H9 (cell line): ENCODE data around the gene TTYH2. TPM values are rescaled to one million over a fixed set of nuclear protein-coding genes. Genes with fewer than 3 reads are reported as not detected.

Source experiments
- DNase-seq: peaks from one replicate; pipeline ENCODE4 v3.0.0-alpha.2; 2017
- H2AFZ ChIP-seq: one replicate; pipeline ENCODE4 v1.6.1; 2013; ENCODE audit warnings: mild to moderate bottlenecking, low read length, control low read depth, moderate library complexity
- H2AK5ac ChIP-seq: 2 replicates; pipeline ENCODE4 v1.6.1; 2013; ENCODE audit warnings: low read length, control low read depth, mixed read lengths; ENCODE audit not compliant: insufficient read length
- H2BK120ac ChIP-seq: one replicate; pipeline ENCODE4 v1.6.1; 2013; ENCODE audit warnings: low read depth, mild to moderate bottlenecking, low read length, control low read depth, inconsistent platforms; ENCODE audit not compliant: poor library complexity, severe bottlenecking
- H2BK12ac ChIP-seq: 2 replicates; pipeline ENCODE4 v1.6.1; 2013; ENCODE audit warnings: low read length, control low read depth, mixed read lengths, low read depth; ENCODE audit not compliant: insufficient read length
- H2BK15ac ChIP-seq: 2 replicates; pipeline ENCODE4 v1.6.1; 2013; ENCODE audit warnings: low read depth, low read length, control low read depth
- H2BK20ac ChIP-seq: one replicate; pipeline ENCODE4 v1.6.1; 2013; ENCODE audit warnings: low read depth, mild to moderate bottlenecking, low read length, control low read depth, inconsistent platforms; ENCODE audit not compliant: poor library complexity, severe bottlenecking
- H2BK5ac ChIP-seq: 2 replicates; pipeline ENCODE4 v1.6.1; 2013; ENCODE audit warnings: low read length, control low read depth, mixed read lengths; ENCODE audit not compliant: insufficient read length
- H3K14ac ChIP-seq: 2 replicates; pipeline ENCODE4 v1.6.1; 2013; ENCODE audit warnings: low read length, control low read depth; ENCODE audit not compliant: insufficient read depth
- H3K18ac ChIP-seq: 2 replicates; pipeline ENCODE4 v1.6.1; 2013; ENCODE audit warnings: low read depth, mild to moderate bottlenecking, mixed read lengths, low read length, control low read depth; ENCODE audit not compliant: insufficient read length
- H3K23ac ChIP-seq: 2 replicates; pipeline ENCODE4 v1.6.1; 2013; ENCODE audit warnings: low read length, control low read depth, mixed read lengths, low read depth; ENCODE audit not compliant: insufficient read length
- H3K23me2 ChIP-seq: 2 replicates; pipeline ENCODE4 v1.6.1; 2013; ENCODE audit warnings: low read depth, mild to moderate bottlenecking, mixed read lengths, low read length, control low read depth; ENCODE audit not compliant: insufficient read length, poor library complexity, severe bottlenecking
- H3K27ac ChIP-seq: 2 replicates; pipeline ENCODE4 v1.5.1; 2013; ENCODE audit warnings: low read length, control low read depth, mixed read lengths, low read depth; ENCODE audit not compliant: insufficient read length
- H3K27me3 ChIP-seq: 2 replicates; pipeline ENCODE4 v1.6.1; 2013; ENCODE audit warnings: low read length, control low read depth, inconsistent platforms; ENCODE audit not compliant: insufficient read depth
- H3K4ac ChIP-seq: 2 replicates; pipeline ENCODE4 v1.6.1; 2013; ENCODE audit warnings: low read depth, mild to moderate bottlenecking, control low read depth, inconsistent platforms, low read length, moderate library complexity
- H3K4me1 ChIP-seq: 2 replicates; pipeline ENCODE4 v1.6.1; 2013; ENCODE audit warnings: low read length, control low read depth, inconsistent platforms; ENCODE audit not compliant: insufficient read depth
- H3K4me2 ChIP-seq: 2 replicates; pipeline ENCODE4 v1.6.1; 2013; ENCODE audit warnings: low read length, control low read depth, mixed read lengths; ENCODE audit not compliant: insufficient read length, insufficient read depth
- H3K56ac ChIP-seq: 2 replicates; pipeline ENCODE4 v1.6.1; 2013; ENCODE audit warnings: low read depth, mild to moderate bottlenecking, mixed read lengths, low read length, control low read depth; ENCODE audit not compliant: insufficient read length
- H3K79me1 ChIP-seq: 2 replicates; pipeline ENCODE4 v1.6.1; 2013; ENCODE audit warnings: low read depth, mild to moderate bottlenecking, moderate library complexity, low read length, control low read depth, inconsistent platforms; ENCODE audit not compliant: insufficient read depth, poor library complexity, severe bottlenecking
- H3K79me2 ChIP-seq: 2 replicates; pipeline ENCODE4 v1.6.1; 2013; ENCODE audit warnings: low read length, control low read depth, inconsistent platforms; ENCODE audit not compliant: insufficient read depth
- H3K9ac ChIP-seq: 2 replicates; pipeline ENCODE4 v1.6.1; 2013; ENCODE audit warnings: low read length, control low read depth, mixed read lengths; ENCODE audit not compliant: insufficient read length; ENCODE audit errors: extremely low read depth
- H3K9me3 ChIP-seq: one replicate; pipeline ENCODE4 v1.6.1; 2013; ENCODE audit warnings: low read depth, low read length, inconsistent platforms; ENCODE audit not compliant: control insufficient read depth
- H3T11ph ChIP-seq: one replicate; pipeline ENCODE4 v1.6.1; 2013; ENCODE audit warnings: mild to moderate bottlenecking, low read length, control low read depth, inconsistent platforms
- H4K20me1 ChIP-seq: one replicate; pipeline ENCODE4 v1.6.1; 2013; ENCODE audit not compliant: control insufficient read depth, insufficient read length, insufficient read depth
- H4K5ac ChIP-seq: 2 replicates; pipeline ENCODE4 v1.6.1; 2013; ENCODE audit warnings: low read depth, mild to moderate bottlenecking, mixed read lengths, low read length, control low read depth; ENCODE audit not compliant: insufficient read length
- H4K8ac ChIP-seq: replicated peaks from 2 replicates; pipeline ENCODE4 v1.6.1; 2013; ENCODE audit warnings: low read length, control low read depth, mixed read lengths, low read depth; ENCODE audit not compliant: insufficient read length
- H4K91ac ChIP-seq: 2 replicates; pipeline ENCODE4 v1.6.1; 2013; ENCODE audit warnings: low read depth, mild to moderate bottlenecking, moderate library complexity, mixed read lengths, low read length, control low read depth; ENCODE audit not compliant: insufficient read length
- H3K27ac Mint-ChIP-seq, 3 experiments: 2 replicates in 2 of 3; 3 replicates in 1 of 3; pipeline ENCODE4 v1.8.0; 2020 to 2021; ENCODE audit warnings: mixed read lengths in 3 of 3, mild to moderate bottlenecking in 1 of 3, moderate library complexity in 1 of 3
- H3K27me3 Mint-ChIP-seq: 2 replicates; pipeline ENCODE4 v1.8.0; 2021; ENCODE audit warnings: low read depth, mild to moderate bottlenecking, moderate library complexity, mixed read lengths
- H3K36me3 Mint-ChIP-seq, 3 experiments: 2 replicates in 2 of 3; 3 replicates in 1 of 3; pipeline ENCODE4 v1.8.0; 2020 to 2021; ENCODE audit warnings: low read depth in 3 of 3, mixed read lengths in 3 of 3; ENCODE audit not compliant: insufficient read depth in 1 of 3
- H3K4me1 Mint-ChIP-seq, 2 experiments: 2 replicates each; pipeline ENCODE4 v1.8.0; 2020; ENCODE audit warnings: mixed read lengths in 2 of 2
- H3K4me3 Mint-ChIP-seq, 2 experiments: 2 replicates in 1 of 2; 3 replicates in 1 of 2; pipeline ENCODE4 v1.8.0; 2020 to 2021; ENCODE audit warnings: mild to moderate bottlenecking in 2 of 2, mixed read lengths in 2 of 2, moderate library complexity in 1 of 2
- H3K9me3 Mint-ChIP-seq, 2 experiments: 2 replicates in 1 of 2; 3 replicates in 1 of 2; pipeline ENCODE4 v1.8.0; 2020; ENCODE audit warnings: mild to moderate bottlenecking in 2 of 2, mixed read lengths in 2 of 2, moderate library complexity in 1 of 2
- WGBS: extraction: QIAGEN DNeasy Blood & Tissue Kit; methylation state at CpG from one replicate; pipeline ENCODE4 v1.1.7; 2013; ENCODE audit warnings: missing lambda C conversion rate, low lambda C conversion rate, mixed read lengths; ENCODE audit not compliant: insufficient read length; ENCODE audit errors: extremely low coverage; 5-methylcytosine and 5-hydroxymethylcytosine counted together
- total RNA-seq: library from RNA; stranded (reverse); gene quantifications from 2 replicates; pipeline ENCODE4 v1.2.1, GENCODE V29; 2021
- TF ChIP-seq, protein P1 (sequence below): fragments of 200-600 bp; sonication (generic); conservative IDR thresholded peaks from 3 replicates; pipeline ENCODE4 v1.8.0; 2021; ENCODE audit warnings: antibody characterized with exemption, mild to moderate bottlenecking

TTYH2 gene
- total RNA-seq, 1 experiment from 2014 or later = 1.6 TPM

GRCh38 chr17:74274060-74274708 is 60.8 kb downstream of the TTYH2 start, which contains the start of gene DNAI2:
DNAI2 (plus strand) TSS chr17:74274234; CDS start chr17:74281818, 7,584 bp downstream.
- Mint-ChIP-seq H3K27ac (peak within 1 kb of the TSS in 1 of 3 experiments; percentile 77; a peak in 1 of 7 replicates), H3K36me3 (no peaks in the 10 kb centered on the region), H3K4me3 (peak within 1 kb of the TSS; percentile 45 to 68), H3K9me3 (no peaks in the 10 kb centered on the region), H3K4me1 (peaks cover 24 to 47% of the 10 kb centered on the region in 2 experiments), H3K27me3 (peaks cover 48% of the 10 kb centered on the region)
- Histone ChIP-seq H3K9me3 (no peaks in the 10 kb centered on the region), H2BK5ac (no peak within 1 kb of the TSS), H3K14ac (no peak within 1 kb of the TSS), H3K27ac (no peak within 1 kb of the TSS), H3K79me2 (no peaks in the 10 kb centered on the region), H2BK20ac (no peak within 1 kb of the TSS), H4K8ac (no peak within 1 kb of the TSS), H3K23ac (no peak within 1 kb of the TSS), H3K4me2 (peak within 1 kb of the TSS; percentile 65), H3K4ac (no peak within 1 kb of the TSS), H4K91ac (no peak within 1 kb of the TSS), H2AFZ (no peak within 1 kb of the TSS), H3K18ac (peak within 1 kb of the TSS; percentile 27), H4K5ac (no peak within 1 kb of the TSS), H3K9ac (no peak within 1 kb of the TSS), H2BK120ac (no peak within 1 kb of the TSS), H3K23me2 (peaks cover 4% of the 10 kb centered on the region), H2BK15ac (no peak within 1 kb of the TSS), H2AK5ac (no peak within 1 kb of the TSS), H3K79me1 (no peaks in the 10 kb centered on the region), H4K20me1 (no peaks in the 10 kb centered on the region), H2BK12ac (no peak within 1 kb of the TSS), H3K56ac (no peak within 1 kb of the TSS), H3K4me1 (no peaks in the 10 kb centered on the region; the same call in 1 of the 2 replicates), H3K27me3 (no peaks in the 10 kb centered on the region; the same call in 1 of the 2 replicates), H3T11ph (no peak within 1 kb of the TSS)
- no CpG with 5 or more reads among the region's 33 CpGs for whole genome bisulfite sequencing
- peak; percentile 83 for DNase-seq
- TF ChIP-seq, protein P1, sequence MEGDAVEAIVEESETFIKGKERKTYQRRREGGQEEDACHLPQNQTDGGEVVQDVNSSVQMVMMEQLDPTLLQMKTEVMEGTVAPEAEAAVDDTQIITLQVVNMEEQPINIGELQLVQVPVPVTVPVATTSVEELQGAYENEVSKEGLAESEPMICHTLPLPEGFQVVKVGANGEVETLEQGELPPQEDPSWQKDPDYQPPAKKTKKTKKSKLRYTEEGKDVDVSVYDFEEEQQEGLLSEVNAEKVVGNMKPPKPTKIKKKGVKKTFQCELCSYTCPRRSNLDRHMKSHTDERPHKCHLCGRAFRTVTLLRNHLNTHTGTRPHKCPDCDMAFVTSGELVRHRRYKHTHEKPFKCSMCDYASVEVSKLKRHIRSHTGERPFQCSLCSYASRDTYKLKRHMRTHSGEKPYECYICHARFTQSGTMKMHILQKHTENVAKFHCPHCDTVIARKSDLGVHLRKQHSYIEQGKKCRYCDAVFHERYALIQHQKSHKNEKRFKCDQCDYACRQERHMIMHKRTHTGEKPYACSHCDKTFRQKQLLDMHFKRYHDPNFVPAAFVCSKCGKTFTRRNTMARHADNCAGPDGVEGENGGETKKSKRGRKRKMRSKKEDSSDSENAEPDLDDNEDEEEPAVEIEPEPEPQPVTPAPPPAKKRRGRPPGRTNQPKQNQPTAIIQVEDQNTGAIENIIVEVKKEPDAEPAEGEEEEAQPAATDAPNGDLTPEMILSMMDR = no peak
